CD8-positive, alpha-beta memory T cell (primary cell): Measurements from ENCODE around the gene ATP9A. TPM values are rescaled to one million over a fixed set of nuclear protein-coding genes. Genes with fewer than 3 reads are reported as not detected.
"Not testable (repeated sequence)": the region's sequence is repeated elsewhere in the genome, so short reads cannot be mapped to it uniquely, and the experiment has no call there.

ENCODE experiments used
- CTCF ChIA-PET: fragments of 350-600 bp; sonication (Branson Sonifier 250); formaldehyde crosslinking; loops from one replicate; lab custom pipeline; 2021; ENCODE audit warnings: antibody characterized with exemption; lab: Charles Lee
- POLR2A ChIA-PET: fragments of 350-600 bp; sonication (Branson Sonifier 250); formaldehyde crosslinking; loops from one replicate; lab custom pipeline; 2021; ENCODE audit warnings: antibody characterized with exemption; lab: Charles Lee
- DNase-seq, 5 donors: peaks; one replicate each; pipeline versions ENCODE4 v3.0.0 to v3.0.0-alpha.2; 2020 to 2022; ENCODE audit warnings: mixed read lengths in 1 of 5
- H3K27ac ChIP-seq: one replicate; pipeline ENCODE4 v1.7.0; 2013; ENCODE audit warnings: low read depth, mild to moderate bottlenecking, low read length, moderate library complexity
- H3K27me3 ChIP-seq: 2 replicates; pipeline ENCODE4 v1.7.0; 2013; ENCODE audit warnings: low read length, mild to moderate bottlenecking; ENCODE audit not compliant: insufficient read depth, poor library complexity, severe bottlenecking
- H3K36me3 ChIP-seq: 2 replicates; pipeline ENCODE4 v1.7.0; 2013; ENCODE audit warnings: mild to moderate bottlenecking, low read length, moderate library complexity; ENCODE audit not compliant: insufficient read depth
- H3K4me1 ChIP-seq: 2 replicates; pipeline ENCODE4 v1.7.0; 2013; ENCODE audit warnings: mild to moderate bottlenecking, low read length, moderate library complexity; ENCODE audit not compliant: insufficient read depth
- H3K4me3 ChIP-seq: 2 replicates; pipeline ENCODE4 v1.7.0; 2013; ENCODE audit warnings: mild to moderate bottlenecking, low read length
- H3K9me3 ChIP-seq: 2 replicates; pipeline ENCODE4 v1.7.0; 2013; ENCODE audit warnings: mild to moderate bottlenecking, low read length
- H3K27ac Mint-ChIP-seq, 8 donors: one replicate each; pipeline ENCODE4 v1.8.0; 2020 to 2021; ENCODE audit warnings: mixed read lengths in 8 of 8, mild to moderate bottlenecking in 6 of 8, inconsistent platforms in 3 of 8, moderate library complexity in 3 of 8
- H3K27me3 Mint-ChIP-seq, 2 donors: one replicate each; pipeline ENCODE4 v1.8.0; 2020 to 2021; ENCODE audit warnings: mixed read lengths in 2 of 2, mild to moderate bottlenecking in 1 of 2, moderate library complexity in 1 of 2
- H3K36me3 Mint-ChIP-seq, 3 donors: one replicate each; pipeline ENCODE4 v1.8.0; 2020 to 2021; ENCODE audit warnings: mixed read lengths in 3 of 3, inconsistent platforms in 1 of 3, mild to moderate bottlenecking in 1 of 3
- H3K4me1 Mint-ChIP-seq, 3 donors: one replicate each; pipeline ENCODE4 v1.8.0; 2020 to 2021; ENCODE audit warnings: mixed read lengths in 3 of 3, inconsistent platforms in 1 of 3, mild to moderate bottlenecking in 1 of 3
- H3K4me3 Mint-ChIP-seq, 7 donors: one replicate each; pipeline ENCODE4 v1.8.0; 2020 to 2021; ENCODE audit warnings: mixed read lengths in 7 of 7, mild to moderate bottlenecking in 6 of 7, moderate library complexity in 4 of 7, inconsistent platforms in 2 of 7
- H3K9me3 Mint-ChIP-seq, 5 donors: one replicate each; pipeline ENCODE4 v1.8.0; 2020 to 2022; ENCODE audit warnings: mixed read lengths in 5 of 5, mild to moderate bottlenecking in 3 of 5, moderate library complexity in 2 of 5, inconsistent platforms in 1 of 5
- polyA plus RNA-seq: library from polyadenylated mRNA; unstranded; fragments of 300-500 nt; fragmentation: Illumina TruSeq; gene quantifications from one replicate; pipeline ENCODE4 v1.2.3, GENCODE V29; 2021
- total RNA-seq, 2 experiments: library from RNA; stranded (reverse); gene quantifications; one replicate each; pipeline ENCODE4 v1.2.3, GENCODE V29; 2021

ATP9A gene
- total and polyA plus RNA-seq, 3 experiments from 2014 or later = 0.46 to 2.3 (median 2.0) TPM

- Histone ChIP-seq H3K27ac (no peak overlapping the region), H3K36me3 (no peaks in the 10 kb centered on the region), H3K4me1 (no peaks in the 10 kb centered on the region), H3K27me3 (no peaks in the 10 kb centered on the region), H3K9me3 (no peaks in the 10 kb centered on the region), H3K4me3 (no peak overlapping the region)
- no peaks in the 10 kb centered on the region for H3K36me3 Mint-ChIP-seq
- peaks cover 2 to 8% of the 10 kb centered on the region in 2 donors for H3K27me3 Mint-ChIP-seq
- CTCF ChIA-PET = no interaction called here
- no peak overlapping the region for H3K4me3 Mint-ChIP-seq
- no peak overlapping the region for H3K27ac Mint-ChIP-seq
- no peak for DNase-seq
- POLR2A ChIA-PET = no interaction called here
- no peaks in the 10 kb centered on the region for H3K9me3 Mint-ChIP-seq
- H3K4me1 Mint-ChIP-seq = no peaks in the 10 kb centered on the region
Observed at GRCh38 chr20:51740838-51741237, 27.4 kb downstream of the ATP9A start.

GRCh38 chr20:51740308-51740707 lies 27.9 kb downstream of the ATP9A start:
- H3K4me1 ChIP-seq, H3K27ac Mint-ChIP-seq, H3K4me1 Mint-ChIP-seq, H3K9me3 ChIP-seq, CTCF ChIA-PET, H3K27me3 ChIP-seq, H3K27me3 Mint-ChIP-seq, DNase-seq, H3K4me3 Mint-ChIP-seq, H3K9me3 Mint-ChIP-seq, H3K27ac ChIP-seq, H3K36me3 ChIP-seq, H3K36me3 Mint-ChIP-seq, H3K4me3 ChIP-seq, POLR2A ChIA-PET: not testable (repeated sequence)

GRCh38 chr20:51739722-51740249 lies 28.4 kb downstream of the ATP9A start:
- Mint-ChIP-seq H3K4me3 (no peak overlapping the region), H3K27me3 (peaks cover 2 to 8% of the 10 kb centered on the region in 2 donors), H3K27ac (no peak overlapping the region), H3K36me3 (no peaks in the 10 kb centered on the region), H3K4me1 (no peaks in the 10 kb centered on the region), H3K9me3 (no peaks in the 10 kb centered on the region)
- DNase-seq = no peak
- H3K9me3 ChIP-seq = no peaks in the 10 kb centered on the region
- no peaks in the 10 kb centered on the region for H3K4me1 ChIP-seq
- H3K4me3 ChIP-seq = no peak overlapping the region
- ChIA-PET CTCF (no interaction called here), POLR2A (no interaction called here)
- no peak overlapping the region for H3K27ac ChIP-seq
- no peaks in the 10 kb centered on the region for H3K27me3 ChIP-seq
- H3K36me3 ChIP-seq = no peaks in the 10 kb centered on the region

- Histone ChIP-seq H3K4me1 (no peaks in the 10 kb centered on the region), H3K27ac (no peak overlapping the region), H3K36me3 (no peaks in the 10 kb centered on the region), H3K4me3 (no peak overlapping the region), H3K27me3 (no peaks in the 10 kb centered on the region), H3K9me3 (no peaks in the 10 kb centered on the region)
- H3K9me3 Mint-ChIP-seq = no peaks in the 10 kb centered on the region
- CTCF ChIA-PET = no interaction called here
- POLR2A ChIA-PET = no interaction called here
- no peak for DNase-seq
- H3K4me1 Mint-ChIP-seq = no peaks in the 10 kb centered on the region
- H3K36me3 Mint-ChIP-seq = no peaks in the 10 kb centered on the region
- no peak overlapping the region for H3K27ac Mint-ChIP-seq
- H3K27me3 Mint-ChIP-seq = peaks cover 2 to 5% of the 10 kb centered on the region in 2 donors
- H3K4me3 Mint-ChIP-seq = no peak overlapping the region
Observed at GRCh38 chr20:51738877-51739447, 29.2 kb downstream of the ATP9A start.

- H3K4me3 Mint-ChIP-seq, H3K27me3 ChIP-seq, H3K27ac Mint-ChIP-seq, H3K36me3 Mint-ChIP-seq, DNase-seq, H3K27ac ChIP-seq, H3K9me3 ChIP-seq, H3K9me3 Mint-ChIP-seq, H3K4me1 Mint-ChIP-seq, H3K4me3 ChIP-seq, CTCF ChIA-PET, H3K4me1 ChIP-seq, H3K36me3 ChIP-seq, H3K27me3 Mint-ChIP-seq, POLR2A ChIA-PET: not testable (repeated sequence)
Observed at GRCh38 chr20:51738261-51738660, 29.9 kb downstream of the ATP9A start.

DNA sequence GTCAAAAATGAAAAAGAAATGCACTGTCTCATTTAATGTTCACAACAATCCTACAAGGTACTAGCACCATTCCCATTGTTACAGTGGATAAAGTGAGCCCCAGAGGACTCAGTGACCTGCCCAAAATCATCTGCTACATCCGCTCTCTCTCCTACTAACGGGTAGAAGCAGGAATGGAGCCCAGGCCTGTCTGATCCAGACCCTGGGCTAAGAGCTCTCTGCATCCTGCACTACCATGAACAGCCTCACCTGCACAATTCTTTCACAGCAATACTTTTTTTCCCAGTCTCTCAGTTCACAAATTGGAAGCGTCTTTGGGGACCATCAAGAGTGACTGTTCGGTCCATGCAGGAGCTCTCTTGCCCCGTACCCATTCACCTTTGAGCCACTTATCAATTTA lies 31.2 kb downstream of the ATP9A start:
- H3K36me3 Mint-ChIP-seq = no peaks in the 10 kb centered on the region
- Histone ChIP-seq H3K27ac (no peak overlapping the region), H3K36me3 (no peaks in the 10 kb centered on the region), H3K4me1 (no peaks in the 10 kb centered on the region), H3K4me3 (no peak overlapping the region), H3K9me3 (no peaks in the 10 kb centered on the region), H3K27me3 (no peaks in the 10 kb centered on the region)
- ChIA-PET POLR2A (no interaction called here), CTCF (interaction anchor here (0.7 kb wide), 1 partner anchor 9 kb away, joined by 3 read pairs; no protein-coding TSS in a partner anchor)
- peaks cover 0 to 5% of the 10 kb centered on the region in 2 donors for H3K27me3 Mint-ChIP-seq
- no peak for DNase-seq
- no peak overlapping the region for H3K27ac Mint-ChIP-seq
- H3K4me3 Mint-ChIP-seq = no peak overlapping the region
- peaks cover 0 to 3% (median 2%) of the 10 kb centered on the region in 3 donors for H3K4me1 Mint-ChIP-seq
- no peaks in the 10 kb centered on the region for H3K9me3 Mint-ChIP-seq

- Mint-ChIP-seq H3K4me3 (no peak overlapping the region), H3K36me3 (no peaks in the 10 kb centered on the region), H3K27ac (peak overlapping the region in 1 of 8 donors; percentile 52), H3K9me3 (no peaks in the 10 kb centered on the region), H3K4me1 (peaks cover 0 to 3% (median 2%) of the 10 kb centered on the region in 3 donors), H3K27me3 (peaks cover 0 to 5% of the 10 kb centered on the region in 2 donors)
- Histone ChIP-seq H3K9me3 (no peaks in the 10 kb centered on the region), H3K4me3 (no peak overlapping the region), H3K4me1 (no peaks in the 10 kb centered on the region), H3K36me3 (no peaks in the 10 kb centered on the region), H3K27me3 (no peaks in the 10 kb centered on the region), H3K27ac (no peak overlapping the region)
- POLR2A ChIA-PET = no interaction called here
- DNase-seq = no peak
- CTCF ChIA-PET = interaction anchor here (0.7 kb wide), 1 partner anchor 8 kb away, joined by 3 read pairs; no protein-coding TSS in a partner anchor
Observed at GRCh38 chr20:51735728-51736600, 32.2 kb downstream of the ATP9A start.
